Skeletal muscle cell (primary cell): ENCODE results near the gene UAP1.
"Not testable (repeated sequence)": the region's sequence is repeated elsewhere in the genome, so short reads cannot be mapped to it uniquely, and the experiment has no call there.

Experiments used
- DNase-seq: peaks from one replicate; pipeline ENCODE4 v3.0.0-alpha.2; 2010; ENCODE audit warnings: low read depth
- H3K4me3 ChIP-seq: 2 replicates; pipeline ENCODE4 v1.5.1; 2011; ENCODE audit warnings: low read depth, mild to moderate bottlenecking, control low read depth, low read length, moderate library complexity

The UAP1 gene

DNA sequence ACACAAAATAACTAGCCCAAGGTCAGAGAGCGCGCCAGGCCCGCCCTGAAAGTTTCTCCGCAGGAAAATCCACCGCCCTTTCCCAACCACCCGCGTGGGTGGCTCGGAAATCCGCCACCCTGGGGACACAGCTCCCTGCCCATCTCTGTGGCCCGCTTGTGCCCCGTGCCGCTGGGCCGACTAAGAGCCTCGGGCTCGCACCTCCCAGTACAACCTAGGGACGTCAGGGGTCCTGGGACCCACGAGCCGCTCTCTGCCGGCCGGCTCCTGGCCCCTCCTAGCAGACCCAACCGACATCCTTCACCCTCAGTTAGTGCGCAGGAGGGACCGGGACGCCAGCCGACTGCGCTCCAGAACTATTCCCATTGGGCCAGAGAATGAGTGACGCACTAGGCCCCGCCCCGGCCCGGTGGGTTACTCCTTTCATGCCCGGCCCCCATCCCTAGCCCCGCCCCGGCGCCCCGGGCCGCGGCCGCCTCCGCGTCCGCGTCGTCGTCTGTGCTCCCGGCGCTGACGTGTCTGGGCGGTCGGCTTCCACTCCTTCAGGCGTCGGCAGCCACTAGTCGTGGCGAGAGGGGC is 396 bp upstream of the UAP1 start:
- peak; percentile 94 for DNase-seq
- peak overlapping the region; percentile 95 for H3K4me3 ChIP-seq

DNA sequence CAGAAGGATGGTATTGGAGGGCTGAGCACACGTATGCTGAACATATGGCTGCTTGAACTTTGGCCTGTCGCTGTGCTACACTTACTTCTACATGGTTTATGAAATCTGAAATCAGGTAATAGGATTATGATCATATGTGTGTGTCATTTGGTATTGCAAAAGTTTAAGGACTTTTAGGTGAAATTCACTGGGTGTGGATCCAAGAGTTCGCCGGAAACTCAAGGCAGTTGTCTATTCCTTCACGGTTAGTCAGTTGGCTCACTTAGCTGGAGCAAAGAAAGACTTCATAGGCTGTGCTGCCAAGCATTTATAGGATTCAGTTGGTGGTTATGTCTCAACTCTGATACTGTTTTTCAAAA is 927 bp downstream of the UAP1 start:
- no peak for DNase-seq
- H3K4me3 ChIP-seq = peak overlapping the region; percentile 95

DNA sequence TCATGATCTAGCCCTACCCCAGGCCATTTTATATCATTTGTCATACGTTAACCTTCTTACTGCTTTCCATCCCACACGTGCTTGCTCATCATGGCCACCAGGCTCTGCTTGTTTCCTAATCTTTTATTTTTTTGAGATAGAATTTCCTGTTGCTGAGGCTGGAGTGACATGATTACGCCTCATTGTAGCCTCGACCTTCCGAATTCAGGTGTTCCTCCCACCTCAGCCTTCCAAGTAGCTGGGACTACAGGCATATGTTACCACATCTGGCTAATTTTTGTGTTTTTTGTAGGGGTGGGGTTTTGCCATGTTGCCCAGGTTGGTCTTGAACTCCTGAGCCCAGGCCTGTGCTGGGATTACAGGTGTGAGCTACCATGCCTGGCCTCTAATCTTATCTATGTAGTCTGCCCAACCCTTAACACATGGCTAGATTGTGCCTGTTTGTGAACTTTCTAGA is 3.3 kb downstream of the UAP1 start:
- DNase-seq = no peak
- H3K4me3 ChIP-seq = peak overlapping the region; percentile 95

DNA sequence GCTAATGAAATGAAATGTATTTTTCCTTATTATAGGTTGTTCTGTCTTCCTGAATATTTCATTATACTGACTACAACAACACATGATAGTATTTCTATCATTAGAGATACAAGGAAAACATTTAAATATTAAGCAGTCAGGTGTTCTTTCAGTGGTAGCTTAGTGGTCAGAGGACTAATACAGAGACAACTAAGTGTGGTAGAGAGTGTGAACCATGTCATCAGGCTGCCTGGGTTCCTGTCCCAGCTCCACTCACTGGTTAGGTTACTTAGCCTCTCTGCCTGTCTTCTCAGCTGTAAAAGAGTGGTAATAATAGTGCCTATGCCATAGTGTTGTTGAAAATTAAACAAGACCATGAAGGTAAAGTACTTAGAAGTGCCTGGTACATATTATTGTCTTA is 3.9 kb downstream of the UAP1 start:
- no peak overlapping the region for H3K4me3 ChIP-seq
- no peak for DNase-seq

DNA sequence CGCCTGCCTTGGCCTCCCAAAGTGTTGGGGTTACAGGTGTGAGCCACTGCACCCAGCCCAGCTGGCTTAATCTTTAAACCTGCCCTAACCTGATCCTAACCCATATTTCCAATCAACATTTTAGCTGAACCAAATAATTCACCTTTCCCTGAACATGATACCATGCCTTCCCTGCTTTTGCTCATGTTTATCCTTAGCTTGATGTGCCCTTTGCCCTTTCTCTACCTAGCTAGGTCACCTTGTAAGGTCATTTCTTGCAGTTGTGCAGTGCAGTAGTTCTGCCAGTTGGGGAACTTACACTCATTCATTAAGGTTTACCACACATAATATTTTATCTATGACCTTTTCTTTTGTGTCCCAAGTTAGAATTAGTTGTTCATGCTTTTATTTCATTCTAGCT is 5.3 kb downstream of the UAP1 start:
- H3K4me3 ChIP-seq = no peak overlapping the region
- no peak for DNase-seq

DNA sequence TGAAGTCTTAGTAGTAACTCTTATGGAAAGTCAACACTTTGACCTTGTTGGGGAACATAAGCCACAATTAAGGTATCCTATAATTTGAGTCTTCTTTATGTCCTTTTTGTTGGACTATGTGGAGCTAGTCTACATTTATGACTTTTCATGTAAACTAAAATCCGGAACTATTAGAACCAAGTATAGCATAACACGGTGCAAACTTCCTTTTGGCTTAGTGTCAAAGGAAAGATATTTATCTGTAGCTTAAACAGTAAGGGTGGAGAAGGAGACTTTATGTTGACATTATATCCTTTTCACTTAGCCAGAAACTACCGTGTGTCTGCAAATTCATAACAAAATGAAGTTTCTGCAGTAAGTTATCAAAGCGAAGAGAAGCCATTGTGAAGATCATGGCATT is 7.3 kb downstream of the UAP1 start:
- DNase-seq = no peak
- no peak overlapping the region for H3K4me3 ChIP-seq

DNA sequence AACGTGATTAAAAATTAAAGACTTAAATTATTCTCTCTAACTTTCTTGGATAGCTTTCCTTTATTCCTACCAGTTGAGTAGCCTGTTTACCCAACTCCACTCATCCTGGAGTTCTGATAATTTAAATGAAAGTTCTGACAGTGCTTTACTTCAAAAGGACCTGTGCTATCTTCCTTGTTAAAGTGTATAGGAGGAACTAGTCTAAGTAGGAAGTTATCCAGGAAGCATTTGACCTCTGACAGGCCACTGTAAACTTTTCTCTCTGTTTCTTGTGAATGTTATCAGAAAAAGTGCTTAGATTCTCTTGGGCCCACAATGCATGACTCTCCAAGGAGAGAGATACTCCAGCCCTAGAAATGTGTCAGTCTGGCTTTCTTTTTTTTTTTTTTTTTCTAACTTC is 9.2 kb downstream of the UAP1 start:
- no peak overlapping the region for H3K4me3 ChIP-seq
- DNase-seq = no peak

DNA sequence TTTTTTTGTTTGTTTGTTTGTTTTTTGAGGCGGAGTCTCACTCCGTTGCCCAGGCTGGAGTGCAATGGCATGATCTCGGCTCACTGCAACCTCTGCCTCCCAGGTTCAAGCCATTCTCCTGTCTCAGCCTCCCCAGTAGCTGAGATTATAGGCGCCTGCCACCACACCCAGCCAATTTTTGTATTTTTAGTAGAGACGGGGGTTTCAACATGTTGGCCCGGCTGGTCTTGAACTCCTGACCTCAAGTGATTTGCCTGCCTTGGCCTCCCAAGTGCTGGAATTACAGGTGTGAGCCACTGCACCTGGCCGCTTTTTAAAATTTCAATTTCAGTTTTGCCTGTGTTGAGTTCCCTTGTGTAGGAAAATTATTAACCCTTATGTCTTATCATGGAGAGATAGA is 9.6 kb downstream of the UAP1 start:
- H3K4me3 ChIP-seq, DNase-seq: not testable (repeated sequence)

DNA sequence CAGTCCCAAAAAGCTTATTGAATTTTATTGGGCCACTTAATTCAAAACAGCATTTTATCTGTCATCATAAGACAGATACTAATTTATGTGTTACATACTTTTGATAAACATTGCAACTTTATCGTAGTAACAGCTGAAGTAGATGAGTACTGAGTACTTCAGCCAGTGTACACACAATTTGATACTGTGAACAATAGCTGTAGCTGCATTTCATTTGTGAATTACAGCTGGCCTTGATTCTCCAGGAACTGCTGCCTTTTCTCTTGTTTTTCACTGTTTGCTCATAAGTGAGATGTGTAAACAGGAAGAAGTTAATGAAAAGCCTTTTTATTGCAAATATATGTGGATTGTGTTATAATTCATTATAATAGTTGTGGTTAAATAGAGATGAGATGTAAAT is 10.2 kb downstream of the UAP1 start:
- no peak overlapping the region for H3K4me3 ChIP-seq
- DNase-seq = no peak

DNA sequence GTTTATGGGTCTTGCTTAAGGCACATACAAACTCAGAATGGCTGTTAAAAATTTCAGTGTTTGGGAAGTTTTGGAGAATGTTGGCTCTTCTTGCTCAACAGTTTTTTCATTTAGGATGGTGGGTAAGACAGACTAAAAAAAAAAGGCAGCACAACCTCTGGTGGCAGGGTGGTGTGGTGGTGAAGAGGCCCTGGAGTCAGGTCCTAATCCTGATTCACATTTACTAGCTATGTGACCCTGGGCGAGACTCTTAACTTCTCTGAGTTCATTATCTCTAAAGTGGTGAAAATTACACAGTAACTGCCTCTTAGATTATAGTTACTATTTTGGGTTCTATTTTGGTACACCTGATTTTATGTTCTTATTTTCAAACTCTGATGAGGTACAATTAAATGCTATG is 11.6 kb downstream of the UAP1 start:
- no peak for DNase-seq
- no peak overlapping the region for H3K4me3 ChIP-seq

DNA sequence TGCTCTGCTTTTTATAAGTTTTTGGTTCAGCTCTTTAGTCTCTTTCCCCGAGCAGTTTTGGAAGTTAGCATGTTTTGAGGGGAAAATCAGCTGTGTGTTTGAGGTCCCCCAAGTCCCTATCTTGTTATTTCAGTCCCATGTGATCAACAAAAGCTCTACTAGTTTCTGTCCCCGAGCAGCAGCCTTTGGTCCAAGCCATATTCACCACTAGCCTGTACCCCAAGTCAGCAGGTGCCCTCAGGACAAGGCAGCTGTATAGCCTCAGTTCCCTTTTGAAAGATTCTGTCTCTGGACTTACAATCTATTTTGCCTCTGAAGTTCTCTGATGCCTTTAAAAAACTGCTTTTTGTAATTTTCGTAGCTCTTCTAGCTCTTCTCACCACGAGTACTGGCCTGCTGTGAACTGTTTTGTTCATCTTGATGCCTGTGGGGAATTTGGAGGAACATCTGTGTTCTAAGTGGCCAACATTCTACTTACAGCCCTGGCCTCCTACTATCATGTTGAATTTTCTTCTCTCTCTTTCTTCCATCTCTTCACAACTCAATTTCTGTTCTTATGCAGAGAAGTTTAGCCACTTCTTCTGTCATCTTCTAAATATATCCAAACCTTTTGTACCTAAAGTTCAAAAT is 16.7 kb downstream of the UAP1 start:
- no peak for DNase-seq
- H3K4me3 ChIP-seq = no peak overlapping the region

DNA sequence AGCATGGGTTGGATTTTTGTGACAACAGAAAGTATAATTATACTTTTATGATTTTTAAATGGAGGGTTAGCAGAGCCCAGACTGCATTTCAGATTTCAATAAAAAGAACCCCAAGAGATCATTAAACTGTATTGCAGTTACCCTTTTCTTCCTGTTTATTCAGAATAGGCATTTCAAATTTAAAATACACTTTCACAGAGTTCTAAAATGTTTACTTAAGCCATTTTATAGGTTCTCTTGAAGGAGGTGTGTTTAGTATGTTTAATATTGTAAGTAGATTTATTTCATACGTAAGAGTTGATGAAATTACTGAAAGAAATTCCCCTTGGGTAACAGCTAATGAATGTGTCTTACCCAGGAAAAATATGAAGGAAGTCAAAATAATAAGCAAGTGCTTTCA is 17.4 kb downstream of the UAP1 start:
- DNase-seq = no peak

DNA sequence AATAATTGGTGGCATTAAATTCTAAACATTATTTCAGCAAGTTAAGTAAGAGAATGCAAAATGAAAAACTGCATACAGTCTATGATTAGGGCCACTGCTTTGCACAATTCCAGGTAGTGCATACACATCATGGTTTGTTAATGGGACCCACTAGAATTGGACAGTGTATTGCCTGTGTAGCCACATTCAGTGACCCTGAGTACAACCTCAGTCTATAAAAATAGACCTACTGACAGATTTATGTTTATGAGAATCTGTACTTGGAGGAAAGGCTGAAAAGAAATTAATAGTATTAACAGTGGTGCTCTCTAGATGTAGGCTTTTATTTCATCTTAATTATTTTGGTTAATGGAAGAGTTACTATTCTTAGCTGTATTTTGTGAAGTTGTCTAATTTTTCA is 18.8 kb downstream of the UAP1 start:
- H3K4me3 ChIP-seq = no peak overlapping the region
- no peak for DNase-seq

More for the DNA sequence above, 17.4 kb downstream of the UAP1 start:
- H3K4me3 ChIP-seq = no peak overlapping the region

DNA sequence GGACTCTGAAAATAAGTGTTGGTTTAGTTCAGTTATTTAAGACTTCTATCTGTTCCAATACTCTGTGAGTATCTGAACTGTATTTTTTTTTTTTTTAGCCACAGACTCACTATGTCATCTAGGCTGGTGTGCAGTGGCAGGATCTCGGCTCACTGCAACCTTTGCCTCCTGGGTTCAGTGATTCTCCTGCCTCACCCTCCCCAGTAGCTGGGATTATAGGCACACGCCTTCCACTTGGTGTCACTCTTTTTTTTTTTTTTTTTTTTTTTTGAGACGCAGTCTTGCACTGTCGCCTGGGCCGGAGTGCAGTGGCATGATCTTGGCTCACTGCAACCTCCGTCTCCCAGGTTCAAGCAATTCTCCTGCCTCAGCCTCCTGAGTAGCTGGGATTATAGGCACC is 21.4 kb downstream of the UAP1 start:
- DNase-seq, H3K4me3 ChIP-seq: not testable (repeated sequence)

DNA sequence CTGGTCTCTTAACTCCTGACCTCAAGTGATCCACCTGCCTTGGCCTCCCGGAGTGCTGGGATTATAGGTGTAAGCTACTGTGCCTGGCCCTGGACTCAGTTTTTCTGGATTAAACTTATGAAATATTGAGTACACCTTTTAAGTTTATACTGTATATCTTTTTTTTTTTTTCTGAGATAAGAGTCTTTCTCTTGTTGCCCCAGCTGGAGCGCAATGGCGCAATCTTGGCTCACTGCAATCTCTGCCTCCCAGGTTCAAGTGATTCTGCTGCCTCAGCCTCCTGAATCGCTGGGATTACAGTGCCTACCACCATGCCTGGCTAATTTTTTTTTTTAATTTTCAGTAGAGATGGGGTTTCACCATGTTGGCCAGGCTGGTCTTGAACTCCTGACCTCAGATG is 23.6 kb downstream of the UAP1 start:
- H3K4me3 ChIP-seq, DNase-seq: not testable (repeated sequence)

DNA sequence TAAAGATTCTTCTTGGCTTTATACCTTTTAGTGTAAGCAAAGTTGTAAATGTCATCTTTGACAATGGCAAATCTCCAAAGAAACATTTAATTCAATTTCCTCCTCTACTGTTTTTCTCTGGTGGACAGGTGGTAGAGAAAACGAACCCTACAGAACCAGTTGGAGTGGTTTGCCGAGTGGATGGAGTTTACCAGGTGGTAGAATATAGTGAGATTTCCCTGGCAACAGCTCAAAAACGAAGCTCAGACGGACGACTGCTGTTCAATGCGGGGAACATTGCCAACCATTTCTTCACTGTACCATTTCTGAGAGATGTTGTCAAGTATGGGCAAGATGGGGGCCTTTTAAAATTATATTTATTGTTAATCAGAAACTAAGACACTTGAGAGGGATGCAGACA is 25.8 kb downstream of the UAP1 start:
- H3K4me3 ChIP-seq = no peak overlapping the region
- no peak for DNase-seq

DNA sequence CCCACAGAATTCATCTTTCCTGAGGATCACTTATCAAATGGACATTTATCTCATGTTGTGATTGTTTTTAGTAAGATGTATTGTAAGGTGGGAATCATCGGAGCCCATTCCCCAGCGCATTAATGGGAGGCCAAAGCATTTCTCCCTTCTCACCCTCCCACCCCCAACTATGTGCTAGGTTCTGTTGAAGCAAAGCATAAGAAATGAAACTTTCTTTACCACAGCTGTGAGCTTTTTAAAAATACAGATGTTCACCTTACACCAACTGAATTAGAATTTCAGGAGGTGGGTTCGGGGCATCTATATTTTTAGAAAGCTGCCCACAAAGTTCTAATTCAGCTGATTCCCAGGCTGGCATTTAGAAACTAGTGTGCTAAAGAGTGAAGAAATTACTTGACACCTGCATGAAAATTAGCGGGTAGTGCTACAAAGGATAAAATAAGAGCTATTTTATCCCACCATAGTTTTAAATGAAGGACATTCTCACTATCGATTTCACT is 26.3 kb downstream of the UAP1 start:
- no peak overlapping the region for H3K4me3 ChIP-seq
- DNase-seq = no peak

DNA sequence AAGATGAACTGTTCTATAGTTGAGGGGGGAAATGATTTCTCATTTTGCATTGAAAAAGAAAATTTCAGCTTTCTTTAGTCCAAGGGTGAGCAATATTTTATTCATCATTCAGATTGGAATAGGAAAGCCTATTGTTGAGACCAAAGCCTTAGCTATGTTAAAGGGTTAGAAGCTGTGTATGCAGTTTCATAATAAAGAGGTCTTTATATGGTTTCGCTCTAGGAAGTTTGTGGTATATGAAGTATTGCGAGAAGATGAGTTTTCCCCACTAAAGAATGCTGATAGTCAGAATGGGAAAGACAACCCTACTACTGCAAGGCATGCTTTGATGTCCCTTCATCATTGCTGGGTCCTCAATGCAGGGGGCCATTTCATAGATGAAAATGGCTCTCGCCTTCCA is 28.6 kb downstream of the UAP1 start:
- H3K4me3 ChIP-seq = no peak overlapping the region
- DNase-seq = no peak

DNA sequence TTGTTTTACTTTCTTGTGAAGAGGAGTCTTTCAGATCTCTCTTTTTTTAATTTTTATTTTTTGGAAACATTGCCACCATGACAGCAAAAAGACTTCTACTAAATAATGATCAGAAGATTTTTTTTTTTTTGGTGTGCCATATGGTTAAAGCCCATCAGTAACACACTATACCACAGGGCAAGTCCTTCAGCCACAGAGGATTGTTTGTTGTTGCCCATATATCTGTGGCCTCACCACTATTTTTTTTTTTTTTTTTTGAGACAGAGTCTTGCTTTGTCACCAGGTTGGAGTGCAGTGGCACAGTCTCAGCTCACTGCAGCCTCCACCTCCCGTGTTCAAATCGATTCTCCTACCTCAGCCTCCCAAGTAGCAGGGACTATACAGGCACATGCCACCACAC is 29.2 kb downstream of the UAP1 start:
- DNase-seq = no peak
- H3K4me3 ChIP-seq = no peak overlapping the region

DNA sequence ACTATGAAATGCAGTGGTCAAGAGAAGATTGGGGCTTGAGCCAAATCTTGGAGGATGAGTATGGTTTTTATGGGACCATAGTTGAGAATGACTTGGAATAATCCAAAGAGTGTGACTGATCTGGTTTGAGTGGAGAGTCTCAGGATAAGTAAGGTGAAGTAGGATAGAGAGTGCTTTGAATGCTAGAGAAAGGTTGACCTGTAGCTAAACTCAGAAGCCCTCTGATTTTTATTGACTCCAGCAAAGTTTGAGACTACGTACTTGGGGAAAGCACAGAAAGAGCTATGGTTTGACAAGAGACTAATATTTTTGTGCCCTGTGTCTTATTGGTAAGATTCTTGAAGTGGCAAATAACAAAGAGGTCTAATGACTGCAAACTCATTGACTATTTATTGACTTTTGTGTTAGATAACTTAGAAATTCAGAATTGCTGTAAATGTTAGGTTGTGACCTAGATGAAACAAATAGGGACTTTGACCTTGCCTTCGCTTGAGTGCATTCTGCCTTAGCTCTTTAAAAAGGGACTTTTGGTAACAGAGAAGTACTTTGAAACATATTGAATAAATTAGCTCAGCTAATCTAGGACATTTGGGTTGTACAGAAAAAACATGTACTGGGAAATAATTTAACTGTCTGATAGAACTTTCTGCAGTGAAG is 35.1 kb downstream of the UAP1 start:
- H3K4me3 ChIP-seq = no peak overlapping the region
- no peak for DNase-seq

DNA sequence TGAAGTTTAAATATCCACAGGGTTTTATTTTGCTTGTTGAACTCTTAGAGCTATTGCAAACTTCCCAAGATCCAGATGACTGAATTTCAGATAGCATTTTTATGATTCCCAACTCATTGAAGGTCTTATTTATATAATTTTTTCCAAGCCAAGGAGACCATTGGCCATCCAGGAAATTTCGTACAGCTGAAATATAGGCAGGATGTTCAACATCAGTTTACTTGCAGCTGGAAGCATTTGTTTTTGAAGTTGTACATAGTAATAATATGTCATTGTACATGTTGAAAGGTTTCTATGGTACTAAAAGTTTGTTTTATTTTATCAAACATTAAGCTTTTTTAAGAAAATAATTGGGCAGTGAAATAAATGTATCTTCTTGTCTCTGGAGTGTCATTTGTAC is 37.9 kb downstream of the UAP1 start:
- H3K4me3 ChIP-seq = no peak overlapping the region
- DNase-seq = no peak
